Measurements from ENCODE around the gene GRK6. TPM values are rescaled to one million over a fixed set of nuclear protein-coding genes. Genes with fewer than 3 reads are reported as not detected.

Gene GRK6
- total RNA-seq, 1 experiment from 2014 or later: 75.2 TPM

GRCh38 chr5:177433658-177434217 lies 7.3 kb downstream of the GRK6 start:
- no peak overlapping the region for H4K91ac ChIP-seq (ENCODE audit: insufficient read length, low read depth, low read length)
- H3T11ph ChIP-seq (ENCODE audit: low read length): no peak overlapping the region
- no peak overlapping the region for H2AFZ ChIP-seq (ENCODE audit: low read length)
- H3K79me2 ChIP-seq (ENCODE audit: insufficient read depth, low read length): no peaks in the 10 kb centered on the region
- no peak overlapping the region for H2AK5ac ChIP-seq (ENCODE audit: insufficient read length, low read length)
- no peak overlapping the region for H3K4me2 ChIP-seq (ENCODE audit: insufficient read depth, insufficient read length, low read length)
- no peak overlapping the region for H3K23ac ChIP-seq (ENCODE audit: insufficient read length, low read depth, low read length)
- H2BK20ac ChIP-seq (ENCODE audit: low read depth, low read length, poor library complexity, severe bottlenecking): no peak overlapping the region
- Mint-ChIP-seq H3K4me3 (no peak overlapping the region), H3K27me3 (ENCODE audit: low read depth) (peaks cover 1% of the 10 kb centered on the region; the same call in 1 of the 2 replicates), H3K27ac (no peak overlapping the region), H3K4me1 (peaks cover 6 to 18% of the 10 kb centered on the region in 2 experiments), H3K36me3 (ENCODE audit: insufficient read depth in 1 of 3, low read depth in 3 of 3) (peaks cover 18 to 73% (median 62%) of the 10 kb centered on the region in 3 experiments; a peak in 6 of 7 replicates), H3K9me3 (no peaks in the 10 kb centered on the region)
- no peak overlapping the region for H3K56ac ChIP-seq (ENCODE audit: insufficient read length, low read depth, low read length)
- no peak overlapping the region for H2BK15ac ChIP-seq (ENCODE audit: low read depth, low read length)
- no peak overlapping the region for H2BK5ac ChIP-seq (ENCODE audit: insufficient read length, low read length)
- no peaks in the 10 kb centered on the region for H3K79me1 ChIP-seq (ENCODE audit: insufficient read depth, low read depth, low read length, poor library complexity, severe bottlenecking)
- no peaks in the 10 kb centered on the region for H3K27me3 ChIP-seq (ENCODE audit: insufficient read depth, low read length)
- no peaks in the 10 kb centered on the region for H3K9me3 ChIP-seq (ENCODE audit: control insufficient read depth, low read depth, low read length)
- no CpG with 5 or more reads among the region's 29 CpGs for WGBS (ENCODE audit: extremely low coverage, insufficient read length, low lambda C conversion rate)
- H2BK120ac ChIP-seq (ENCODE audit: low read depth, low read length, poor library complexity, severe bottlenecking): no peak overlapping the region
- no peak overlapping the region for H3K18ac ChIP-seq (ENCODE audit: insufficient read length, low read depth, low read length)
- no peak overlapping the region for H3K9ac ChIP-seq (ENCODE audit: extremely low read depth, insufficient read length, low read length)
- H3K14ac ChIP-seq (ENCODE audit: insufficient read depth, low read length): no peak overlapping the region
- H4K5ac ChIP-seq (ENCODE audit: insufficient read length, low read depth, low read length): no peak overlapping the region
- H3K23me2 ChIP-seq (ENCODE audit: insufficient read length, low read depth, low read length, poor library complexity, severe bottlenecking): no peaks in the 10 kb centered on the region
- H4K20me1 ChIP-seq (ENCODE audit: control insufficient read depth, insufficient read depth, insufficient read length): peaks cover 2% of the 10 kb centered on the region
- TF ChIP-seq CTCF (conservative IDR thresholded peaks at IDR 0.05): no peak
- no peak for DNase-seq
- H3K4me1 ChIP-seq (ENCODE audit: insufficient read depth, low read length): no peaks in the 10 kb centered on the region
- H3K27ac ChIP-seq (ENCODE audit: insufficient read length, low read depth, low read length): no peak overlapping the region
- no peak overlapping the region for H2BK12ac ChIP-seq (ENCODE audit: insufficient read length, low read depth, low read length)
- H4K8ac ChIP-seq (replicated peaks; ENCODE audit: insufficient read length, low read depth, low read length): no peak overlapping the region
- no peak overlapping the region for H3K4ac ChIP-seq (ENCODE audit: low read depth, low read length)
